GM21390 (cell line): ENCODE measurements around the gene U2SURP.
A peak's percentile ranks its signal among the peaks of the same experiment; 100 is the strongest.

ENCODE experiments used
- ATAC-seq: cut with Tn5 transposase; IDR thresholded peaks from one replicate; pipeline ENCODE4 v1.9.1; 2021; ENCODE audit not compliant: unreplicated experiment

U2SURP gene

DNA sequence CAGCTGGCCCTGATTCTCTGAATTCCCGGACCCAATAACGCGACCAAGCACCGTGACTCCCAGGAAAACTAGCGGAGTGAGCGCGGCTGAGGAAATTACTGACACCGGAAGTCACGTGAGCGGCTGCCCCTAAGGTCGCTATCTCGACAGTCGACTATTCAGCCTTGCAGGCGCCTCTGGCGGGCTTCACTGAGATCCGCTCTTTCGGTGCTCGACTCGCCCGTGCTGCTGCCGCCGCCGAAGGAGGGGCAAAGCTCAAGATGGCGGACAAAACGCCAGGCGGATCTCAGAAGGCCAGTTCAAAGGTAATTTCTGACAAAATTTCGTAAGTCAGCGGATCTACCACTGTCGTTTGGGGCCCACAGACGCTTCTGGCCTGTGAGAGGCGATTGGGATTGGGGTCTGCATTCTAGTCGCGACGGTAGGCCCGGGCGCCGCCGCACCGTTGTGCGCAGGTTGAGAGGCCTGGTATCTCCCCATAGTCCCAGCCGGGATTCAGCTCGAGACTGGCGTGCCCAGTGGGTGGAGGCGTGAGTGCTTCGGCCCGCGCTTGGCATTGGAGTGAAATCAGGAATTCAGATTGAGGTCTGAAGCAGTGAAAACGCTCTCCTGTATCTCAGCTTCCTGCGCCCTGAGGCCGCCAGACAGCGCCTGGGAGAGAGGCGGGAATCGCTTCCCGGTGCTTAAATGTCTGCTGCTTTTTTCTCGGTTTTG, at the start of gene U2SURP:
TSS of gene U2SURP (plus strand) at position 202 of the 714 bp plus-strand sequence. CDS start at position 261, 59 bp downstream.
- peak; percentile 84 for ATAC-seq

DNA sequence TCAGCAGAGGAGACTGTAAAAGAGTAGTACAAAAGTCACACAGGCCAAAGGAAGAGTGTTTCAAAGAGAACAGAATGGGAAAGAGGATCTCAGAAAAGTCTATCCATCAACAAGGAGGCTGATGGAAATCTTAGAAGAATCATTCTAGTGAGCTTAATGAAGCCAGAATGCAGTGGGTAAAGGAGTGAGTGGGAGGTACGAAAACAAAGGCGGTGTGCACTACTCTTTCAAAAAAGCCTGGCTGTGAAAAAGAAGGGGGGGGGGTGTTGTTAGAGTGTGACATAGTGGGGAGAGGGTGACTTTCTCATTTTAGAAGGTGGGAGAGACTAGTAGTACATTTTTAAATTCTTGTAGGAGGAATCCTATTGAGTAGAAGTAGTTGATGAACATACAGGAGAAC, 49.6 kb upstream of the U2SURP start:
- no peak for ATAC-seq

DNA sequence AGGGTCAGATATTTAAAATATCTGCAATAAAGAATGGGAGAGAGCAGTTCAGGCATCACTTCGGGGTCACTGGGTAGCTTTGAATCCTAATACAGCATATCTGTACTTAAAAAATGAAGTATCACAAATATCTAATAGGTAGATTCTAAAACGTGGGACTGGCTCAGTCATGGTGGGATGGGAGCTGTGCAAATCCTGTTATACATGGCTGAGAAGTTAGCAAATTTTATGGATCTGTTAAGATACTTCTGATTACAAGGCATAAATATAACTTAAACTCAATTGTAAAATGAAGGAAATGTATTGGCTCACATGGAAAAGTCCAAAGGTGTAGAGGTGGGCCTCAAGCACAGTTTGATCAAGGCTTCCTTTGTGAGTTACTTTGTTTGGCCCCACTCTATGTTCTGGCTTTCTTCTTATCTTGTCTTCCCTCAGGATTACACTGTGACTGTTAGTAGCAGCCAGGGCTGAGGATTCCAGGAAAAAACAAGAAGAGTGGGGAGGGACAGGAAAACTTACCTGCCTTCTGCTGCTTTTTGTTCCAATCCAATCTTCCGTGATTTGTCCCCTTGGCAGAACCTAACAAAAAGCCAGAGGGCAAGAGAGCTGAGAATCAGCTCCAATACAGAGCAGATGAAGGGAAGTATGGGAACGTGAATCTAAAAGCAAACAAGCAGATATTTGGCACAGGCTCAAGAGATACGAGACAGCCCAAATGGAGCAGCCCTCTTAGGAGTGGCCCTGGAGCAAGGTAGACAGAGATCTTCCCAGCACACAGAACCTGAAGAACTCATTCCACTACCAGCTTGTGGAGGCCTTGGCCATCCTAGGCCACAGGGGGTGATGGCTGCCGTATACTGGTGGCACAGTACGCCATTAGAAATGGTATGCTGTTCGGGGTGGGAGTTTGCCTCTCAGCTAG, 48.8 kb upstream of the U2SURP start:
- no peak for ATAC-seq

DNA sequence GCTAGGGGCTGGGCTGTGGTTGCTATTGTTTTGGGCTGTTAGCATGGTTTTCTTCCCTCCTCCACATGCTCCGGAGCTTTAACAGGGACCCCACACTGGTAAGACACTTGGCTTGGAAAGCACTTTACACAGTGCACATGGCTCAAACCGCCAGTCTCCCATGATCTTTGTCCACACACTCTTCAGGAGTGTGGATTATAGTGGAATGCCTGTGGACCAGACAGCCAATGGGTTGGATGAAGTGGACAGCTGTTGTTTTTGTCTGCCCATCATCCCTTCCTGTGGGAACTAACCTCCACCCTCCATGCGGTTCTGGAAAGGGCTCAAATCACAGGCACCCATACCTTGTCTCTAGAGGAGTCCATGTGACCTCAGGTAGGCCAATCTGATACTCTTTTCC, 47.9 kb upstream of the U2SURP start:
- no peak for ATAC-seq

DNA sequence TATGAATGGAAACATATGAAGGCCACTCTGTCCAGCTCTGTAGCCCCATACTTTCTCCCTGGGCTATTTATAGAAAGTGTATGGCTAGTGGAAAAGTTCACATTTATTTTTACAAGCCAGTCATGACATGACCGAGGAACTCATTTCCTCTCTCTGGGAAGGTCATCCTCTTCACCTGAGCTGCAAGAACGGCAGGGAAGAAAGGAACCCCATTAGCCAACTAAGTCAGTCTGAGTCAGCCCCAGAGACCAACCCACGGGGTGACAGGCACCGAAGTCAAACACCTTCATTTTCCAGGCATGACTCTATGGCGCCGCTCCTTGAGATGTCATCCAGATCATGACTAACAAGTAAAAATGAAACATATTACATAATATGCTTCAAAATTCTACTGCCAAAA, 42.7 kb upstream of the U2SURP start:
- no peak for ATAC-seq

DNA sequence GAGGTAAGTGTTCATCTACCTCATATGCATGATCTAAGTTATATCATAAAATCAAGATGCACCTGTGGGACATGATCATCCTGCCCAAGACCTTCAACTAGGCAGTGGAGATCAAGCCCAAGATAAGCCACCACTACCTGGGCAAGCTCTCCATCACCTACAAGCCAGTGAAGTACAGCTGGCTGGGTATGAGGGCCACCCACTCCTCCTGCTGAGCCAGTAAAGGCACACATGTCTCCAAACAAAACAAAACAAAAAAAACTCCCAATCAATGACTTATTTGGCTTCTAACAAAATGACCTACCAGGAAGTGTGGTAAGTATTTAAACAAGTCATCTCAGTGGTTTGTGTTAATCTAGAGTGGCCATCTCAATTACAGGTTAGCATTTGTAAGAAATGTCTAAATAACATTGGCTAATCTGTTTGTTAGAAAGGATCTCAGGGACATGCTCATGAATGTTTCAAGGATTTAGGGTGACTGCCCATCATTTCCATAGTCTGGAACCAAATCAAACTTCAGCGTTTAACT, 41.0 kb upstream of the U2SURP start:
- ATAC-seq = no peak

DNA sequence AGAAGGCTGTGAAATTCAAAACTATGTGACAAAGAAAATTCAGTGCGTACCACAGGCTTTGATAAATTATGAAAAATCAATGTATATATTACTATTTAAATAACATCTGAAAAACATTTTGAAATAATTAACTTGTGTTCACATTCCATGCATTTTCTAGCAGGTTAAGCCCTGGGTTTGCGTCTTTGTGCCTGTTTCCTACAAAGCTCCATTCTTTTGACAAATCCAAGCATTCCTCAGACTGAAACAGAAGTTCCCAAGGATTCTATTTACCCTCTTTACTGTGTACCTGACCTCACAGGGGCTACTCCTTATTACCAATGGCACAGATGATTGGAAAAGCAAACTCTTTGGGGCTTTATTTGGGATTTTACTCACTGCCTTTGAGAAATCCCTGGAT, 39.8 kb upstream of the U2SURP start:
- no peak for ATAC-seq

DNA sequence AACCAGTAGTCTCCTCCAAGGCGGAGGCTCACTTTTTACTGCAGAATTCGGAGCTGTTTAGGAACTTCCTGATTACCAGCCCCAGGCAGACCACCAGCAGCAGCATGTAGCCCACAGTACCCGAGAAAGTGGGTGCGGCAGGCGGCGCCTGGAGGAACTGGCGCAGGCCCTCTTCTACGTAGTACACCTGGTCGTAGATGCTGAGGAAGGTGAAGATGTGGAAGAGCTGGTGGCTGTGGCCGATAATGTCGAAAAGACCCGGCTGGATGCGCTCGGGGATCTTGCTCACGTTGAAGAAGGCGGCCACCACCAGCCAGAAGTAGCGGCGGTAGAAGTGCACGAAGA, 39.2 kb upstream of the U2SURP start:
- ATAC-seq = no peak

DNA sequence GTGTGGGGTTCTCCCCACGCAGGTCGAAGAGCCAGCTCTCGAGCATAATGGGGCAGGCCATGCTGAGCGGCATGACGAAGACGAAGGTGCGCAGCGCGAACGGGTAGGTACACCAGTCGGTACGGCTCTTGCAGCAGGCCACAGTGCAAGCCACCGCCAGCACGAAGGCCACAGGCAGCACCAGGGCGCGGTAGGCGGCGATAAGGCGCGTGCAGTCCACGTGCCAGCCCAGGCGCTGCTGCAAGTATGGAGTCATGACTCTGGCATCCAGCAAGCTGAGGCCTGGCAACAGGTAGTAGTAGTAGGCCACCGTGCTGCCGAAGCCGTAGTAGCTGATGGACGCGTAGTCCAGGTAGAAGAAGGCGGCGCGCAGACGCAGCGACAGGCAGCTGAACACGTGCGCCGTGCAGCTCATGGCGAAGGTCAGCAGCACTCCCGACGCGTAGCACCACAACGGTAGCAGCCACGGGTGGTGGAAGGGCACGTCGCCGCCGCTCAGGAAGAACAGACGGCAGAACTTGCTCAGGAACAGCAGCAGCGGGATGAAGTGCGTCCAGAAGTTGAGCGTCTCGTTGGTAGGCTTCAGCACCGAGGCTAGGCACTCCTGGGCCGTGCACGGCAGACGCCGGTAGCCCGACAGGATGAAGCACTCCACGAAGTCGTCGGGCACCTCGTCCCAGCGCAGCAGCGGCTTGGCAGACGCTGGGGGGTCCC, 38.7 kb upstream of the U2SURP start:
- ATAC-seq = no peak

DNA sequence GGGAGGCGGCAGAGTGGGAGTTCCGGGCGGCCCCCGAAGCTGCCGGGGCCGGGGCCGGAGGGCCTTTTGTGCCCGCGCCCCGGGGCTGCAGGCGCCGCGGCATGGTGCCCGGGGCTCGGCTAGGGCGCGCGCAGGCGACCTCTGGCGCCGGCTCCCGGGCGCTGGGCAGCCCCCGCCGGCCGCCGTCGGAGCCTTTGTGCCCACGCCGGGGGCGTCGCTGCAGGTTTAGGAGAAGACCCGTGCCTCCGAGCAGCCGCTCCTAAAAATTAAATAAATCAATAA, 38.2 kb upstream of the U2SURP start:
- ATAC-seq = no peak

DNA sequence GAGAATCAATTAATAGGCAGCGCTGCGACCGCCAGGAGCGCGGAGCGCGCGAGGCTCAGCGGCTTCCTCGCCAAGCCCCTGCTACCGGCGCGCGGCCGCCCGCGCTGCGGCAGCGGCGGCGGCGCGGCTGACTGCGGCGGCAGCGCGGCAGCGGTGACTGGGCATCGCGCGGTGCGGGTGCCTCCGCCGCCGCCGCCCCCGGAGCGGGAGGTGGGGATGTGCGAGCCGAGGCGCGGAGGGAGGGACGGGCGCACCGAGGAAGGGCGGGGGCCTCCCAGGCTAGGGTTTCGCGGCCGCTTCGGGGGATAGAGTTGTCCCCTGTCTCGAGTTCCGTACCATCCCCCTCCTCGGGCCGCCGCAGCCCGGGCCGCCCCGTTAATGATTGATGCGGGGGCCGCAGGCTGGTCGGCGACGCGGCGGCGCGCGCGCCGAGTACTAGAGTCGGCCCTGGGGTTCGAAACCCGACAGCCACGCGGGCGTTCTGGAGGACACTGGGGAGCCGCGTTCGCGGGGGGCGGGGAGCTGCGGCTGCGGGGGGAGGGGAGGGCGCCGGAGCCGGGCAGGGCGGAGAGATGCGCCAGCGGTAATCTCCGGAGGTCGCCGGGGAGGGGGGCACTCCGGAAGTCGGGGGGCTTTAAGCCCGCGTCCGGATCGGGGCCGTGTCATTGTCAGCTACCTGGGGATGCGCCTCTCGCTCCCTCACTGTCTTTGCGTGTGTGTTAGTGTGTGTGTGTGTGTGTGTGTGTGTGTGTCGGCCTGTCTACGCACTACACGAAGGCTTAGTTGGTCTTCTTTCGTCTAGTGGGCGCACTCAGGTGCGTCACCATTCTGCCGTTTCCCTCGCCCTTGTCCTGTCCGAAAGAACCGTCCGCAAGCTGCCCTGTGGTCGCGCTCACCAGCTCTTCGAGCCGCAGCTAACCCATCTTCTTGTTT, 37.6 kb upstream of the U2SURP start, which contains the start of gene PAQR9:
TSS of gene PAQR9 (minus strand) at position 159 of the 933 bp plus-strand sequence. CDS start 338 bp downstream, outside the sequence.
- ATAC-seq = no peak

DNA sequence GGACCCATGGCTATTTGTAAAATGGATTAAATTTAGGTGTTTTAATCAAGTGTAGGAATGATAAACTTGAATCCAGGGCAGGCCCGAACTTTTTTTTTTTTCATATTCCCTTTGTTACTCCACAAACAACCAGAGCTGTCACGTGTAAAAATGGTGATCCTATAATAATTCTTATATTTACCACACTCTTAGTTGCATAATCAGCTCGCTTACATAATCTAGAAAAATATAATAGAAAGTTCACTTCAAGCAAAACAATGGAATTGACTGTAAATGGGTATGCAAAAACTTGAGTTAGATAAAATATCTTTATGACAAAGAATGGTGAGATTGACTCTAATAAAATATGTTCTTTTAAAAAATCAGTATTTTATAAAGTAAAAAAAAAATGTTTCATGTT, 35.8 kb upstream of the U2SURP start:
- ATAC-seq = no peak

DNA sequence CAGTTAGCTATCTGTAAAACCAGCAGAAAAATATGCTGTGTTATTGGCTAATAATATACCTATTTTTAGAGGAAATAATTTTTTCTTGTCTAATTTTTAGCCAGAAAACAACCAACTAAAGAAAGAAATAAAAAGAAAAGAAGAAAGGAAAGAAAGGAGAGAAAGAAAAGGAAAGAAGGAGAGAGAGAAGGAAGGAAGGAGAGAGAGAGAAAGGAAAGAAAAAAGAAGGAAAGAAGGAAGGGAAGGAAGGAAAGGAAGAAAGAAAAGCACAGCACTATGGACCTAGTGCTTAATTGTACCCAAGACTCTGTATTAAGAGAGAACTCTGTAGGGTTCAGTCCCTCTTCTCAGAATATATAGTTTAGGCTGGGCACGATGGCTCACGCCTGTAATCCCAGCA, 34.6 kb upstream of the U2SURP start:
- no peak for ATAC-seq

DNA sequence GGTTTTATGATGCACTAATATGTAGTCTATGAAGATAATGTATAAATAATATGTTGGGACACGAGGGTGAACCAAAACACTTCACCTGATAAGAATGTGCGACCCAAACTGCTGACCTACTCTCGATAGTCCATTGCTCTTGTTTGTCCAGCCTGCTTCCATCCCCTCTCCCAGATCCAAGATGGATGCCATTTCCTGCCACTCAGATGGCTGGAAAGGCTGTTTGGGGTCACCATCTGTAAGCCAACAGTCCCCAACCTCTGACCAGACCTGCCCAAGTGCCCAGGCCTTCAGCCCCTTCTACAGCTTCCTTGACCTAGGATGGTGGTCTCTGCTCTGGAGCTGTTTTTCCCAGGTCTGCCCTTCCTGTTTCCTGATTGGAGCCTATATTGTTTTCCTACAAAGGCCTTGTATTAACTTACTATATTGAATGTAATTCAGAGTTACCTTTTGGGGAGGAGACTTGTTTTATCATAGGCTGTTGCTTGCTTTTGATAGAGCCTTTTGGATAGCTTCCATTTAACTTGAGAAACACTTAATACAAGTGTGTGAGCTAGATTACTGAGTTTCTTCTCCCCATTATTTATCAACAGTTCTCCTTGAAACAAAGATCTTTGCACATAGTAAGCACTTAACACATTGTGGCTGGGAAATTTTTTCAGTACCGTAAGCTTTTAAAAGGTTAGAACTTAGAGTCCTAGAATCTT, 32.9 kb upstream of the U2SURP start:
- no peak for ATAC-seq

DNA sequence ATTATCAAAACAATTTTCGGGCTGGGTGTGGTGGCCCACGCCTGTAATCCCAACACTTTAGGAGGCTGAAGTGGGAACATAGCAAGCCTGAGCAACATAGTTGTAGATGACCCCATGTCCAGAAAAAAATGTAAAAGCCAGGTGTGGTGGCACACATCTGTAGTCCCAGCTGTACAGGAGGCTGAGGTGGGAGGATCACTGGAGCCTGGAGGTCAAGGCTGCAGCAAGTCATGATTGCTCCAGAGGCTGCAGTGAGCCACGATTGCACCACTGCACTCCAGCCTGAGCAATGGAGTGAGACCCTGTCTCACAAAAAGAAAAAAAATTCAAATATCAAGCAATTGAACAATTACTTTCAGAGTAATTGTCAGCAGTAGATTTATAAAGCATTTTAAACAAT, 29.9 kb upstream of the U2SURP start:
- no peak for ATAC-seq

DNA sequence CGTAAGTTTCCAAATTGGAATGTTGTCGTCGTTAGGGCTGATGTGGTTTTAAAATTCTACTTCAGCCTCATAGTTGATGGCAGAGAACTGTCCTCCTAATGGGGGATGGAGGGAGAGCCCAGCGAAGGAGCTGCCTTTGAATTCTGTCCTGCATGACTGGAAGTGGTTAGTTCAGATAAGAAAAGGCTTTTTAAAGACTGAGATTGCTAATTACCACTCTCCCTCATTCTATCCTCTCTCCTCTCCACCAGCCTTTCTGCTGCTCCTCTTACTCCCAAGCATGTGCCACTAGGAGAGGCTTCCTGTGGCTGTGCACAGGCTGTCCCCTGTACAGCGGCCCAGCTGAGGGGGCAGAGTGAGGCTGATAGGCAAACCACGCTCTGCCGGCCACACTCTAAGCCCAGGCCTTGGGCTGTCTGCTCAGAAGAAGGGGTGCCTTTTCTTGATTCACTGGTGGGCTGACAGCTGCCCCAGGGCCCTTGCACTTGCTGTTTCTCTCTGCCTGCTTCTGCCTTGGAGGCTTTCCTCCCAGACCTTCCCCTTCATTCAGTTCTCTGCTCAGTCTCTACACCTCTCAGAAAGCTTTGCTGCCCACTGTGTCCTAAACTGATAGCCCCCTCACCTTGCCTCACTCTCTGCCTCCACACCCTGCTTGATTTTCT, 29.1 kb upstream of the U2SURP start:
- no peak for ATAC-seq

DNA sequence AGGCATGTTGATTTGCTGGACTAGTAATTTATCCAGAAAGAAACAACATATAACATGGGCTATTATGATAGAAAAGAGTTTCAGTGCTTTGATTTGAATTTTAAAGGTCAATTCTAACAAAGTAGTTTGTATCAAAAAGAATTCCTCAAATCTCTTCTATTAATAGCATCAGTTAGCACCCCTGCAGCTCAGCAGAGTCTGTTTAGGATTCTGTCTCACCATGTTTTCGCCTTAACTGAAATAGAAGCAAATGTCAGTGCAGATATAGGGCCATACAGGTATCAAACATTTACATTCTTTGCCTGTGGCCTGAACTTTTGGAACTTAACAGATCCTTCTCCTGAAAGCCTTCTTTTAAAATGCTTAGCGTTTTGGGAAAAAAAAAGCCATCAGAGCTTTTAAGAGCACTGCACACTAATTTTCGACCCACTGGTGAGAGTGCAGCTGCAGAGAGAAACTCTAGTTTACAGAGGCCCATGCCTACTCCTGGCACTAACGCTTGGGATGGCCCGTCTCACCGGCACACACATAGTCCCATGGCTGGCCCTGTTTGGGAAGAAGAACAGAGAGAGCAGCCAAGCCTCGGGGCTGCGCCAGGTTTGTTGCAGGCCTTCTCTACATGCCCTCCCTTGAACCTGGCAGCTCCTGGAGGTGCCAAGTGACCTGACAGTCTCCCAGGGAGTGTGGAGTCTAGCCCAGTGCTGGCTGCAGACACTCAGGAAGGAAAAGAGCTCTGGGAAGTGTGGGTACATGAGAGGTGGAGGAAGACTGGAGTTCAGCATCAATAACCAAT, 28.0 kb upstream of the U2SURP start:
- no peak for ATAC-seq

DNA sequence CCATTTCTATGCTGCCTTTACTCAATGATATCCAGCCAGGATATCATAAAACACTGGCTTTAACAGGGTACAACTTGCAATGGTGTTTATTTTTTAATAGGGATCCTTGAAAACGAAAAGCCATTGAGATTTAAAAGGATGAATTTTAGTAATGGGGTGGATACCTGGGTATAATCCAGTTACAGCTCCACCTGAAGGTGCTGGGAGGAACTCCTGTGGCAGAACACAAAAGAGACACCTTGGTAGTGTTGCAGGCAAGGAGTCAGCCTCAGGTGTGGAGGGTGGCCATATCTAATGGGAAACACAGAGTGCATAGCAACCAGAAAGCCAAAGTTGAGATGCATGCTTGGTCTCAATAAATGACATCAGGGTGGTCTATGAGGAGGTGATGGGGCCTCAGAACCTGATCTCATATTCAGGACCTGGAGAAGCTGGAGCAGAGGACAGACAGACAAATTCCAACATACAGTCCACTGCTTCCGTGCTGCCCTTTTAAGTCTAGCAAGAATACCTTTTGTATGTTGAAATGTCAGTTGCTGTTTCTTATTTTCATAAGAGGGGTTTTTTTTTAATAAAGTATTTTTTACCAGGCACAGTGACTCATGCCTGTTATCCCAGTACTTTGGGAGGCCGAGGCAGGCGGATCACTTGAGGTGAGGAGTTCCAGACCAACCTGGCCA, 25.9 kb upstream of the U2SURP start:
- ATAC-seq = no peak
